ENCODE results near the gene FOXR1. TPM values are rescaled to one million over a fixed set of nuclear protein-coding genes. Genes with fewer than 3 reads are reported as not detected.

Gene FOXR1
- total RNA-seq, 1 donor from 2014 or later: not detected

GRCh38 chr11:119030029-119030328 is 58.4 kb downstream of the FOXR1 start:
- Mint-ChIP-seq H3K36me3 (peaks cover 14% of the 10 kb centered on the region), H3K9me3 (no peaks in the 10 kb centered on the region), H3K4me1 (peaks cover 17% of the 10 kb centered on the region), H3K4me3 (peak overlapping the region; percentile 84), H3K27ac (peak overlapping the region; percentile 10), H3K27me3 (ENCODE audit: insufficient read depth, low read depth) (peaks cover 1% of the 10 kb centered on the region)
- no peak for DNase-seq (ENCODE audit: low spot score)
- Histone ChIP-seq H3F3A (ENCODE audit: low read depth) (peaks cover 18% of the 10 kb centered on the region), H3K9me3 (ENCODE audit: low read depth) (no peaks in the 10 kb centered on the region), H2AFZ (replicated peaks) (no peak overlapping the region), H3K36me3 (no peaks in the 10 kb centered on the region), H3K79me2 (ENCODE audit: low read depth) (peaks cover 28% of the 10 kb centered on the region), H3K27ac (no peak overlapping the region), H3K4me2 (peak overlapping the region; percentile 86), H3K9ac (no peak overlapping the region), H3K4me3 (peak overlapping the region; percentile 71), H3K4me1 (peaks cover 10% of the 10 kb centered on the region), H3K27me3 (no peaks in the 10 kb centered on the region), H4K20me1 (ENCODE audit: low read depth) (peaks cover 22% of the 10 kb centered on the region)
- no peak for TF ChIP-seq EZH2phosphoT487 (IDR thresholded peaks at IDR 0.05)
- TF ChIP-seq EZH2 (IDR thresholded peaks at IDR 0.05): no peak
- TF ChIP-seq CTCF (IDR thresholded peaks at IDR 0.05): no peak

- peak; percentile 99 for DNase-seq (ENCODE audit: low spot score)
- H3K4me1 Mint-ChIP-seq: peaks cover 17% of the 10 kb centered on the region
Observed at GRCh38 chr11:119030329-119031047, 58.9 kb downstream of the FOXR1 start, which contains the start of gene SLC37A4. Gene SLC37A4 (minus strand): TSS chr11:119030877.

More at GRCh38 chr11:119030329-119031047, 58.9 kb downstream of the FOXR1 start, which contains the start of gene SLC37A4:
- Histone ChIP-seq H3K4me3 (peak within 1 kb of the TSS; percentile 71), H3K27me3 (no peaks in the 10 kb centered on the region), H4K20me1 (ENCODE audit: low read depth) (peaks cover 22% of the 10 kb centered on the region), H3K9ac (peak within 1 kb of the TSS; percentile 2), H3K4me2 (peak within 1 kb of the TSS; percentile 86), H3K79me2 (ENCODE audit: low read depth) (peaks cover 28% of the 10 kb centered on the region), H3F3A (ENCODE audit: low read depth) (peaks cover 13% of the 10 kb centered on the region), H3K9me3 (ENCODE audit: low read depth) (no peaks in the 10 kb centered on the region), H3K27ac (no peak within 1 kb of the TSS), H3K4me1 (peaks cover 10% of the 10 kb centered on the region), H3K36me3 (no peaks in the 10 kb centered on the region), H2AFZ (replicated peaks) (peak within 1 kb of the TSS; percentile 79)
- Mint-ChIP-seq H3K4me3 (peak within 1 kb of the TSS; percentile 84), H3K27me3 (ENCODE audit: insufficient read depth, low read depth) (no peaks in the 10 kb centered on the region), H3K27ac (peak within 1 kb of the TSS; percentile 82), H3K9me3 (no peaks in the 10 kb centered on the region), H3K36me3 (peaks cover 9% of the 10 kb centered on the region)
- TF ChIP-seq CTCF (IDR thresholded peaks at IDR 0.05) (no peak), EZH2phosphoT487 (IDR thresholded peaks at IDR 0.05) (no peak), EZH2 (IDR thresholded peaks at IDR 0.05) (no peak)

Small RNA genes lying within 50 kb of the gene (microRNA-seq; reads per million reads assigned to microRNA genes)
- gene MIR3656: not detected

Small RNA genes lying within 50 kb of the gene (small RNA-seq; reads per million reads assigned to genes)
- not detected for gene AP003392.2
- gene RF00017: not detected
- not detected for gene RF00019
- not detected for gene RN7SL688P

Other genes starting within 250 kb of the FOXR1 start
- 191 and 332 TPM in 2 replicates for gene DDX6, start 180.6 kb upstream of the FOXR1 start, total RNA-seq (ENCODE audit: low replicate concordance)
- gene CXCR5, start 87.9 kb upstream of the FOXR1 start, total RNA-seq (ENCODE audit: low replicate concordance): not detected in 2 replicates
- gene BCL9L, start 45.8 kb upstream of the FOXR1 start, total RNA-seq (ENCODE audit: low replicate concordance): 3.0 and 7.2 TPM in 2 replicates
- 0.43 TPM in 1 of 2 replicates, not detected in the other for gene UPK2, start 15.5 kb upstream of the FOXR1 start, total RNA-seq (ENCODE audit: low replicate concordance)
- 42.9 and 46.4 TPM in 2 replicates for gene CENATAC, start 26.4 kb downstream of the FOXR1 start, total RNA-seq (ENCODE audit: low replicate concordance)
- gene RPS25, start 46.6 kb downstream of the FOXR1 start, total RNA-seq (ENCODE audit: low replicate concordance): 2,482 and 2,538 TPM in 2 replicates
- 53.5 and 59.5 TPM in 2 replicates for gene TRAPPC4, start 47.0 kb downstream of the FOXR1 start, total RNA-seq (ENCODE audit: low replicate concordance)
- 55.2 and 89.0 TPM in 2 replicates for gene SLC37A4, start 59.1 kb downstream of the FOXR1 start, total RNA-seq (ENCODE audit: low replicate concordance)
- gene HYOU1, start 85.4 kb downstream of the FOXR1 start, total RNA-seq (ENCODE audit: low replicate concordance): 129 and 203 TPM in 2 replicates
- 10.4 and 20.7 TPM in 2 replicates for gene VPS11, start 96.1 kb downstream of the FOXR1 start, total RNA-seq (ENCODE audit: low replicate concordance)
- gene HMBS, start 113.1 kb downstream of the FOXR1 start, total RNA-seq (ENCODE audit: low replicate concordance): 30.0 and 31.1 TPM in 2 replicates
- gene DPAGT1, start 130.1 kb downstream of the FOXR1 start, total RNA-seq (ENCODE audit: low replicate concordance): 13.4 and 24.3 TPM in 2 replicates
- 1.5 and 3.7 TPM in 2 replicates for gene C2CD2L, start 135.6 kb downstream of the FOXR1 start, total RNA-seq (ENCODE audit: low replicate concordance)
- gene HINFP, start 149.8 kb downstream of the FOXR1 start, total RNA-seq (ENCODE audit: low replicate concordance): 32.5 and 47.3 TPM in 2 replicates
- gene ABCG4, start 177.3 kb downstream of the FOXR1 start, total RNA-seq (ENCODE audit: low replicate concordance): 0.24 and 0.65 TPM in 2 replicates
- 10.2 and 34.8 TPM in 2 replicates for gene NLRX1, start 197.0 kb downstream of the FOXR1 start, total RNA-seq (ENCODE audit: low replicate concordance)
- 0.12 TPM in 1 of 2 replicates, not detected in the other for gene NHERF4, start 213.7 kb downstream of the FOXR1 start, total RNA-seq (ENCODE audit: low replicate concordance)
- gene CBL, start 234.6 kb downstream of the FOXR1 start, total RNA-seq (ENCODE audit: low replicate concordance): 20.7 and 20.8 TPM in 2 replicates